ENCODE measurements around the gene TFB2M.

DNA sequence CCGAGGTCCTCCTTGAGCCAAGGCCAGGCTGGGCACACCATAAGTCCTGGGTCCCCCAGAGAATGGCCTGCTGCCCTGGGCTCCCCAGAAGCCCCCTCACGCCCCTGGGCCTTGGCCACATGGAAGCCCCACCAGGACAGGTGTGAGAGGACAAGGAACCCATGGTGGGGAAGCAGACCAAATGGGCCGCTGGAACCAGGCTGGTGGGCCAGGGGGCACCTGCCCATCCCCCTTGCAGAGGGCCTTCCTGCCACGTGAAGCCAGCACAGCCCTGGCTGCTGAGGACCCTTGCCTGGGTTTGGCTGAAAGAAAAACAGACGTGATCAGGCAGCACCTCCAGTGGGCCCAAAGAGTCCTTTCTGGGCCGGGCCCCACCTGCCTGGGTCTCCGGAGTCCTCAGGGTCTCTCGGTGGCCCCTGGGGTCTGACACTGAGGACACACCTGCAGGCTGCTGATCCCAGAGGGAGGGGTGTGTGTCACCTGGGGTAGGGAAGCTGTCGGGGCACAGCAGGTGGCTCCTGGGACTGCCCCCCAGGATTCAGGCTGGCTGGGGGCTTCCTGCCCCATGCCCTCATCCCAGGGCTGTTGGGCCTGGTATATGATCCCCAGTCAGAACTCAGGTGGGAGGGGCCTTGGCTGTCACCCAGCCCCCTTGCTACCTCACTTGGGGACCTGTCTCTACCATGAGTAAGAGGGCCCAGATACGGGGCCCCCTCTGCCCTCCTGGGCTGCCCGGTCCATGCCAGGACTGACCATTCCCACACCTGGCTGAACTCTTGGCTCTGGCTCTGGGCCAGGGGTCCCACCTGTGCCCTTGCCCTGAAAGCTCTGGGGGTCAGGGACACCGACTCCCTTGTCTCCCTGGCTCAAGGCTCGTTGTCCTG, 55.7 kb downstream of the TFB2M start:
- no peak for TF ChIP-seq EZH2phosphoT487 (IDR thresholded peaks at IDR 0.05; ENCODE audit: borderline replicate concordance)
- TF ChIP-seq, protein P1, sequence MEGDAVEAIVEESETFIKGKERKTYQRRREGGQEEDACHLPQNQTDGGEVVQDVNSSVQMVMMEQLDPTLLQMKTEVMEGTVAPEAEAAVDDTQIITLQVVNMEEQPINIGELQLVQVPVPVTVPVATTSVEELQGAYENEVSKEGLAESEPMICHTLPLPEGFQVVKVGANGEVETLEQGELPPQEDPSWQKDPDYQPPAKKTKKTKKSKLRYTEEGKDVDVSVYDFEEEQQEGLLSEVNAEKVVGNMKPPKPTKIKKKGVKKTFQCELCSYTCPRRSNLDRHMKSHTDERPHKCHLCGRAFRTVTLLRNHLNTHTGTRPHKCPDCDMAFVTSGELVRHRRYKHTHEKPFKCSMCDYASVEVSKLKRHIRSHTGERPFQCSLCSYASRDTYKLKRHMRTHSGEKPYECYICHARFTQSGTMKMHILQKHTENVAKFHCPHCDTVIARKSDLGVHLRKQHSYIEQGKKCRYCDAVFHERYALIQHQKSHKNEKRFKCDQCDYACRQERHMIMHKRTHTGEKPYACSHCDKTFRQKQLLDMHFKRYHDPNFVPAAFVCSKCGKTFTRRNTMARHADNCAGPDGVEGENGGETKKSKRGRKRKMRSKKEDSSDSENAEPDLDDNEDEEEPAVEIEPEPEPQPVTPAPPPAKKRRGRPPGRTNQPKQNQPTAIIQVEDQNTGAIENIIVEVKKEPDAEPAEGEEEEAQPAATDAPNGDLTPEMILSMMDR (conservative IDR thresholded peaks at IDR 0.05; ENCODE audit: low read length): no peak
